Neural progenitor cell (in vitro differentiated cells): Measurements from ENCODE around the gene OSTM1. TPM values are rescaled to one million over a fixed set of nuclear protein-coding genes. Genes with fewer than 3 reads are reported as not detected.

Experiments used
- DNase-seq: peaks from one replicate; pipeline ENCODE4 v3.0.0-alpha.2; 2016; ENCODE audit warnings: low spot score
- H2AFZ ChIP-seq: fragments of 200-600 bp; sonication (generic); replicated peaks from 2 replicates; pipeline ENCODE4 v1.6.1; 2016; ENCODE audit warnings: antibody characterized with exemption
- H3F3A ChIP-seq: fragments of 200-600 bp; sonication (generic); 2 replicates; pipeline ENCODE4 v1.6.1; 2016; ENCODE audit warnings: antibody characterized with exemption, low read depth
- H3K27ac ChIP-seq: fragments of 200-600 bp; sonication (generic); 2 replicates; pipeline ENCODE4 v1.5.1; 2016; ENCODE audit warnings: mild to moderate bottlenecking
- H3K27me3 ChIP-seq: fragments of 200-600 bp; sonication (generic); 2 replicates; pipeline ENCODE4 v1.6.1; 2016; ENCODE audit warnings: mild to moderate bottlenecking, moderate library complexity
- H3K36me3 ChIP-seq: fragments of 200-600 bp; sonication (generic); 2 replicates; pipeline ENCODE4 v1.5.1; 2016
- H3K4me1 ChIP-seq: fragments of 200-600 bp; sonication (generic); 2 replicates; pipeline ENCODE4 v1.6.1; 2016; ENCODE audit warnings: mixed run types
- H3K4me2 ChIP-seq: fragments of 200-600 bp; sonication (generic); 2 replicates; pipeline ENCODE4 v1.6.1; 2016
- H3K4me3 ChIP-seq: fragments of 200-600 bp; sonication (generic); 2 replicates; pipeline ENCODE4 v1.5.1; 2016
- H3K79me2 ChIP-seq: fragments of 200-600 bp; sonication (generic); 2 replicates; pipeline ENCODE4 v1.6.1; 2016; ENCODE audit warnings: low read depth
- H3K9ac ChIP-seq: fragments of 200-600 bp; sonication (generic); 2 replicates; pipeline ENCODE4 v1.6.1; 2016
- H3K9me3 ChIP-seq: fragments of 200-600 bp; sonication (generic); 2 replicates; pipeline ENCODE4 v1.5.1; 2016; ENCODE audit warnings: low read depth
- H4K20me1 ChIP-seq: fragments of 200-600 bp; sonication (generic); 2 replicates; pipeline ENCODE4 v1.6.1; 2016; ENCODE audit warnings: low read depth
- H3K27ac Mint-ChIP-seq: 3 replicates; pipeline ENCODE4 v1.8.0; 2021; ENCODE audit warnings: mixed read lengths
- H3K27me3 Mint-ChIP-seq: 2 replicates; pipeline ENCODE4 v1.8.0; 2022; ENCODE audit warnings: low read depth, mild to moderate bottlenecking, inconsistent platforms, moderate library complexity, mixed read lengths; ENCODE audit not compliant: insufficient read depth
- H3K36me3 Mint-ChIP-seq: 3 replicates; pipeline ENCODE4 v1.8.0; 2021; ENCODE audit warnings: mixed read lengths
- H3K4me1 Mint-ChIP-seq: 3 replicates; pipeline ENCODE4 v1.8.0; 2021; ENCODE audit warnings: mixed read lengths
- H3K4me3 Mint-ChIP-seq: 3 replicates; pipeline ENCODE4 v1.8.0; 2021; ENCODE audit warnings: mild to moderate bottlenecking, moderate library complexity, mixed read lengths
- H3K9me3 Mint-ChIP-seq: 3 replicates; pipeline ENCODE4 v1.8.0; 2020; ENCODE audit warnings: mixed read lengths
- CTCF ChIP-seq: fragments of 200-600 bp; sonication (generic); IDR thresholded peaks from 2 replicates; pipeline ENCODE4 v1.5.1; 2017; ENCODE audit warnings: antibody characterized with exemption, mild to moderate bottlenecking
- EZH2 ChIP-seq: fragments of 200-600 bp; sonication (generic); IDR thresholded peaks from 2 replicates; pipeline ENCODE4 v1.6.1; 2017; ENCODE audit warnings: antibody characterized with exemption, mild to moderate bottlenecking, moderate library complexity
- EZH2phosphoT487 ChIP-seq: fragments of 200-600 bp; sonication (generic); IDR thresholded peaks from 2 replicates; pipeline ENCODE4 v1.6.1; 2017; ENCODE audit warnings: antibody characterized with exemption
- total RNA-seq: library from RNA; depleted of rRNA; stranded (reverse); fragments of >200 nt; gene quantifications from 2 replicates; pipeline ENCODE4 v1.2.3, GENCODE V29; 2015; ENCODE audit warnings: low replicate concordance

The OSTM1 gene
- total RNA-seq, 1 donor from 2014 or later = 42.8 TPM

GRCh38 chr6:108068618-108069017 is 5.9 kb downstream of the OSTM1 start:
- H3K27ac Mint-ChIP-seq = no peak overlapping the region
- Histone ChIP-seq H3K27me3 (no peaks in the 10 kb centered on the region), H2AFZ (no peak overlapping the region), H3K27ac (no peak overlapping the region), H3F3A (peaks cover 5% of the 10 kb centered on the region), H3K4me2 (no peak overlapping the region), H3K9ac (no peak overlapping the region), H3K79me2 (no peaks in the 10 kb centered on the region), H4K20me1 (no peaks in the 10 kb centered on the region), H3K9me3 (no peaks in the 10 kb centered on the region), H3K4me1 (no peaks in the 10 kb centered on the region), H3K36me3 (no peaks in the 10 kb centered on the region), H3K4me3 (no peak overlapping the region)
- DNase-seq = no peak
- no peak overlapping the region for H3K4me3 Mint-ChIP-seq
- peaks cover 6% of the 10 kb centered on the region for H3K4me1 Mint-ChIP-seq
- TF ChIP-seq EZH2 = no peak
- no peak for TF ChIP-seq CTCF
- no peak for TF ChIP-seq EZH2phosphoT487
- no peaks in the 10 kb centered on the region for H3K36me3 Mint-ChIP-seq
- no peaks in the 10 kb centered on the region for H3K9me3 Mint-ChIP-seq
- no peaks in the 10 kb centered on the region for H3K27me3 Mint-ChIP-seq

- Histone ChIP-seq H4K20me1 (no peaks in the 10 kb centered on the region), H2AFZ (no peak overlapping the region), H3K27me3 (no peaks in the 10 kb centered on the region), H3K4me1 (no peaks in the 10 kb centered on the region), H3K4me2 (no peak overlapping the region), H3K9ac (no peak overlapping the region), H3F3A (peaks cover under 1% of the 10 kb centered on the region), H3K9me3 (no peaks in the 10 kb centered on the region), H3K79me2 (no peaks in the 10 kb centered on the region), H3K36me3 (no peaks in the 10 kb centered on the region), H3K27ac (no peak overlapping the region), H3K4me3 (no peak overlapping the region)
- Mint-ChIP-seq H3K4me1 (peaks cover 2% of the 10 kb centered on the region), H3K27ac (no peak overlapping the region), H3K36me3 (no peaks in the 10 kb centered on the region), H3K9me3 (no peaks in the 10 kb centered on the region), H3K27me3 (no peaks in the 10 kb centered on the region), H3K4me3 (no peak overlapping the region)
- no peak for DNase-seq
- TF ChIP-seq EZH2 = no peak
- no peak for TF ChIP-seq CTCF
- no peak for TF ChIP-seq EZH2phosphoT487
Observed at GRCh38 chr6:108068182-108068581, 6.4 kb downstream of the OSTM1 start.

- H3K4me2 ChIP-seq = no peak overlapping the region
- H3K27me3 Mint-ChIP-seq = no peaks in the 10 kb centered on the region
- no peaks in the 10 kb centered on the region for H3K4me1 ChIP-seq
- no peak overlapping the region for H3K27ac Mint-ChIP-seq
- H3K36me3 Mint-ChIP-seq = no peaks in the 10 kb centered on the region
- H3K4me3 Mint-ChIP-seq = no peak overlapping the region
- H3K27me3 ChIP-seq = no peaks in the 10 kb centered on the region
- no peaks in the 10 kb centered on the region for H3K9me3 ChIP-seq
- H2AFZ ChIP-seq = no peak overlapping the region
- no peaks in the 10 kb centered on the region for H3F3A ChIP-seq
- TF ChIP-seq EZH2phosphoT487 (no peak), CTCF (no peak), EZH2 (no peak)
- DNase-seq = no peak
- H3K36me3 ChIP-seq = no peaks in the 10 kb centered on the region
- H3K79me2 ChIP-seq = no peaks in the 10 kb centered on the region
- no peaks in the 10 kb centered on the region for H4K20me1 ChIP-seq
- no peak overlapping the region for H3K4me3 ChIP-seq
- no peaks in the 10 kb centered on the region for H3K4me1 Mint-ChIP-seq
- H3K9ac ChIP-seq = no peak overlapping the region
- no peak overlapping the region for H3K27ac ChIP-seq
- H3K9me3 Mint-ChIP-seq = no peaks in the 10 kb centered on the region
Observed at GRCh38 chr6:108052706-108053105, 21.8 kb downstream of the OSTM1 start.

GRCh38 chr6:108051481-108051880 is 23.1 kb downstream of the OSTM1 start:
- peaks cover 4% of the 10 kb centered on the region for H3K36me3 Mint-ChIP-seq
- no peak for DNase-seq
- H4K20me1 ChIP-seq = no peaks in the 10 kb centered on the region
- no peak overlapping the region for H3K4me2 ChIP-seq
- no peak overlapping the region for H3K27ac ChIP-seq
- no peak overlapping the region for H3K9ac ChIP-seq
- H3K4me1 ChIP-seq = no peaks in the 10 kb centered on the region
- TF ChIP-seq EZH2phosphoT487 (no peak), CTCF (no peak), EZH2 (no peak)
- no peaks in the 10 kb centered on the region for H3K9me3 ChIP-seq
- H3F3A ChIP-seq = no peaks in the 10 kb centered on the region
- H3K27ac Mint-ChIP-seq = no peak overlapping the region
- H3K36me3 ChIP-seq = no peaks in the 10 kb centered on the region
- H3K4me3 ChIP-seq = no peak overlapping the region
- no peak overlapping the region for H3K4me3 Mint-ChIP-seq
- H3K27me3 ChIP-seq = no peaks in the 10 kb centered on the region
- no peaks in the 10 kb centered on the region for H3K27me3 Mint-ChIP-seq
- H3K79me2 ChIP-seq = no peaks in the 10 kb centered on the region
- H3K9me3 Mint-ChIP-seq = no peaks in the 10 kb centered on the region
- no peaks in the 10 kb centered on the region for H3K4me1 Mint-ChIP-seq
- H2AFZ ChIP-seq = no peak overlapping the region
